GM10847 (cell line): ENCODE results near the gene MIPEP.

Experiments
- POLR2A ChIP-seq: IDR thresholded peaks from 2 replicates; pipeline ENCODE4 v1.6.1; 2011; ENCODE audit not compliant: insufficient read length; ENCODE audit errors: extremely low read depth

The MIPEP gene

GRCh38 chr13:23750383-23751121, 138.6 kb downstream of the MIPEP start:
- TF ChIP-seq POLR2A = no peak

GRCh38 chr13:23749288-23749873, 139.8 kb downstream of the MIPEP start:
- no peak for TF ChIP-seq POLR2A

GRCh38 chr13:23748109-23748990, 140.8 kb downstream of the MIPEP start:
- no peak for TF ChIP-seq POLR2A

GRCh38 chr13:23744315-23744714, 144.9 kb downstream of the MIPEP start:
- TF ChIP-seq POLR2A = no peak

GRCh38 chr13:23743278-23744076, 145.7 kb downstream of the MIPEP start:
- no peak for TF ChIP-seq POLR2A

GRCh38 chr13:23741879-23742510, 147.2 kb downstream of the MIPEP start:
- no peak for TF ChIP-seq POLR2A

GRCh38 chr13:23740002-23740401, 149.2 kb downstream of the MIPEP start:
- no peak for TF ChIP-seq POLR2A

- TF ChIP-seq POLR2A = no peak
Measured at GRCh38 chr13:23739596-23739995, 149.6 kb downstream of the MIPEP start.

GRCh38 chr13:23736541-23736940, 152.7 kb downstream of the MIPEP start:
- no peak for TF ChIP-seq POLR2A

- no peak for TF ChIP-seq POLR2A
Measured at GRCh38 chr13:23735329-23735728, 153.9 kb downstream of the MIPEP start.

- TF ChIP-seq POLR2A = no peak
Measured at GRCh38 chr13:23731709-23732108, 157.5 kb downstream of the MIPEP start.

- TF ChIP-seq POLR2A = no peak
Measured at GRCh38 chr13:23730251-23730650, 158.9 kb downstream of the MIPEP start.

GRCh38 chr13:23729531-23729930, 159.7 kb downstream of the MIPEP start:
- TF ChIP-seq POLR2A = no peak

- no peak for TF ChIP-seq POLR2A
Measured at GRCh38 chr13:23728807-23729206, 160.4 kb downstream of the MIPEP start.

GRCh38 chr13:23725922-23726321, 163.3 kb downstream of the MIPEP start:
- TF ChIP-seq POLR2A = no peak
